KOPT-K1 (cell line): Measurements from ENCODE around the gene TMEM174.
"Not testable (repeated sequence)": the region's sequence is repeated elsewhere in the genome, so short reads cannot be mapped to it uniquely, and the experiment has no call there.

ENCODE experiments used
- H3K27ac ChIP-seq: fragments of 200-600 bp; sonication (generic); 2 replicates; pipeline ENCODE4 v1.5.1; 2016; ENCODE audit warnings: antibody characterized with exemption, mild to moderate bottlenecking, low read depth, low read length; ENCODE audit not compliant: poor library complexity, severe bottlenecking
- H3K36me3 ChIP-seq: fragments of 200-600 bp; sonication (generic); 2 replicates; pipeline ENCODE4 v1.5.1; 2017; ENCODE audit warnings: antibody characterized with exemption, mild to moderate bottlenecking, low read length, moderate library complexity; ENCODE audit not compliant: insufficient read depth
- H3K9me3 ChIP-seq: fragments of 200-600 bp; sonication (generic); 2 replicates; pipeline ENCODE4 v1.5.1; 2017; ENCODE audit warnings: antibody characterized with exemption, low read length, mild to moderate bottlenecking; ENCODE audit not compliant: insufficient read depth, poor library complexity, severe bottlenecking

The TMEM174 gene

GRCh38 chr5:73219336-73219735 is 46.3 kb downstream of the TMEM174 start:
- H3K27ac ChIP-seq, H3K36me3 ChIP-seq, H3K9me3 ChIP-seq: not testable (repeated sequence)

GRCh38 chr5:73221161-73221560 is 48.2 kb downstream of the TMEM174 start:
- Histone ChIP-seq H3K9me3 (no peaks in the 10 kb centered on the region), H3K27ac (no peak overlapping the region), H3K36me3 (no peaks in the 10 kb centered on the region)

GRCh38 chr5:73221726-73222125 is 48.7 kb downstream of the TMEM174 start:
- no peaks in the 10 kb centered on the region for H3K9me3 ChIP-seq
- H3K27ac ChIP-seq: no peak overlapping the region
- no peaks in the 10 kb centered on the region for H3K36me3 ChIP-seq

GRCh38 chr5:73222173-73222572 is 49.2 kb downstream of the TMEM174 start:
- Histone ChIP-seq H3K27ac (no peak overlapping the region), H3K36me3 (no peaks in the 10 kb centered on the region), H3K9me3 (no peaks in the 10 kb centered on the region)
